ENCODE data around the gene VPS39.

DNA sequence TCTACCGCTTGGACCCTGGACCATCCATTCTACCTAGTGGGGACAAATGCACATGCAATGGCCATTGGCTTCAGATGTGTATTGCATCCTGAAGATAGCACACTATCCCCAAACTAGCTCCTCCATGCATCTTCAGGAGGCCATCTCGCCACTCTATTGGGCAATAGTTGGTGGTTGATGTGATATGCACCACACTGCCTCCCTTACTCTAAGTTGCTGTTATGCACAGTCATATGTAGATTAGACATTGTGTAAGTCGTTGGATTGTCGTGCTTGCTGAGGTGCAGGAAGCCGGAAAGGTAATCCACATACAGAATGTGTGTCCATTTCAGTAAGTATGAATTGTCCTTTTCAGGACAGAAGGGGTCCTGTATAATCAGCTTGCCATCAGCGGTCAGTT, 87.1 kb downstream of the VPS39 start:
- no peak for TF ChIP-seq EP300 (IDR thresholded peaks at IDR 0.05; ENCODE audit: low read depth)
- TF ChIP-seq, protein P1, sequence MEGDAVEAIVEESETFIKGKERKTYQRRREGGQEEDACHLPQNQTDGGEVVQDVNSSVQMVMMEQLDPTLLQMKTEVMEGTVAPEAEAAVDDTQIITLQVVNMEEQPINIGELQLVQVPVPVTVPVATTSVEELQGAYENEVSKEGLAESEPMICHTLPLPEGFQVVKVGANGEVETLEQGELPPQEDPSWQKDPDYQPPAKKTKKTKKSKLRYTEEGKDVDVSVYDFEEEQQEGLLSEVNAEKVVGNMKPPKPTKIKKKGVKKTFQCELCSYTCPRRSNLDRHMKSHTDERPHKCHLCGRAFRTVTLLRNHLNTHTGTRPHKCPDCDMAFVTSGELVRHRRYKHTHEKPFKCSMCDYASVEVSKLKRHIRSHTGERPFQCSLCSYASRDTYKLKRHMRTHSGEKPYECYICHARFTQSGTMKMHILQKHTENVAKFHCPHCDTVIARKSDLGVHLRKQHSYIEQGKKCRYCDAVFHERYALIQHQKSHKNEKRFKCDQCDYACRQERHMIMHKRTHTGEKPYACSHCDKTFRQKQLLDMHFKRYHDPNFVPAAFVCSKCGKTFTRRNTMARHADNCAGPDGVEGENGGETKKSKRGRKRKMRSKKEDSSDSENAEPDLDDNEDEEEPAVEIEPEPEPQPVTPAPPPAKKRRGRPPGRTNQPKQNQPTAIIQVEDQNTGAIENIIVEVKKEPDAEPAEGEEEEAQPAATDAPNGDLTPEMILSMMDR (IDR thresholded peaks at IDR 0.05) = no peak
